GM04503 (cell line): Measurements from ENCODE around the gene CACNA2D1.

Experiments used
- DNase-seq: peaks from one replicate; pipeline ENCODE4 v3.0.0-alpha.2; 2012; ENCODE audit warnings: low read depth

CACNA2D1 gene

GRCh38 chr7:82284936-82285519 is 158.5 kb downstream of the CACNA2D1 start:
- DNase-seq, result no peak

GRCh38 chr7:82275342-82275741 is 168.2 kb downstream of the CACNA2D1 start:
- DNase-seq, result no peak

DNA sequence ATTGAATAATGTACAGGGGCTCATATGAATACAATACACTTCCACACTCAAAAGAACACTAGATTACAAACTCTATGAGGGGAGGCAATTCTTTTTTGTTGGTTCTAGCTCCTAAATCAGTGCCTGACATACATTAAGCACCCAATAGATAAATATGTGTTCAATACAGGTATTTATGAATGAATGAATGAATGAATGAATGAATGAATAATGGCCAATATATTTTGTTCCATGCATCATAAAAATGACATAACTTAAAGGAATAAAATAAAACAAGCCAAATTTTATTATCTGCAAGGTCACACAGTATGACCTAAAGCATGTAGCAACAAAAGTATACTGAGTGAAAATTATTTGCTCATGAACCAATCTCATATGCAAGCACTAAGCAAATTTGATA is 168.9 kb downstream of the CACNA2D1 start:
- no peak for DNase-seq

DNA sequence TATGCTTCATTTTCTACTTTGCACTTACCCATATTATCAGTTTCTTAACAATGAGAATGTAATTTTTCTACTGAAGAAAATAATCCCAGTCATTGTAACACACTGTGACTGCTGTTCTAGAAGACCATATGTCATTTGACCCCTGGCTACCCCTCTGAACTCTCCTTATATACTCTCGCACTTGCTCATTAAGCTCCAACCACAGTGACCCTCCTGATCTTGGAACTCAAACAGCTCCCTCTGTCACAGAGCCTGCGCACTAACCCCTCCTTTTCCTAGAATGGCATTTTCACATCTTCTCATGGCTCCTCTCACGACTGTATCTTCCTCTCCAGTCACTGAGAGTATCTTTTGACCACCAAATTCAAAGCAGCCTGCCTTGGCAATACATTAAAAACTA is 169.7 kb downstream of the CACNA2D1 start:
- no peak for DNase-seq

DNA sequence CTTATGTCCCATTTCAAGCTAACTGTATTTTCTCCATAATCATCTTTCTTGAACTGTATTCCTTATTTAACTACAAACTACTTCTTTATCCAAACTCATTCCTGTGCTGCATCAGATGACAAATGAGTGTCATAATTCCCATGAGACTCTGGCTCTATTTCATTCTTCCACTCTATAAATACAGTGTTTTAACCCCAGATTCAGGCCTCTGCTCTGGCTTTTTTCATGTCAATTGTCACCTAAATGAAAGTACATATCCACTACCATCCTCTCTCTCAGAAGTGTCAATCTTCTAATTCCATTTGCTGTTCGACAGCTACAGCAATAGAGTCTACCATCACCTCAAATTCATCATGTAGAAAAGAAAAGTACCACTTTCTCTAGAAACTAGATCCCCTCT is 172.7 kb downstream of the CACNA2D1 start:
- DNase-seq, result no peak

DNA sequence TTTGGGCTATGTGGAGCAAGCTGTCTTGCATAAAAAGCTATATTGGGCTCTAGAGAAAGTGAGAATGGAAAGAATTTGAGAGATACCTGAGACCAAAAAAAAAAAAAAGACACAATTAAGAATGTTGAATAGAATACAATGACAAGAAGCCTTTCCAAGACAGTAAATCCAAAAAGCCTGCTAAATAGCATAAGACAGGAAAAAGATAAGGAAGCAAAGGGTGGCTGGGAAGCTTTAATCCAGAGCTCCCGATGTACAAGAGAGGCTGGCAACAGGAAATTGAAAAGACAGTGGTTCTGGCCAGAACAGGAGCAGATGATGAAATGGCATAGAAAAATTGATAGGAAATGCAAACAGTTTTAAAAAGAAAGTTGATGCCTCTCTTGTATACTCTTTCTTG is 174.9 kb downstream of the CACNA2D1 start:
- DNase-seq, result no peak

DNA sequence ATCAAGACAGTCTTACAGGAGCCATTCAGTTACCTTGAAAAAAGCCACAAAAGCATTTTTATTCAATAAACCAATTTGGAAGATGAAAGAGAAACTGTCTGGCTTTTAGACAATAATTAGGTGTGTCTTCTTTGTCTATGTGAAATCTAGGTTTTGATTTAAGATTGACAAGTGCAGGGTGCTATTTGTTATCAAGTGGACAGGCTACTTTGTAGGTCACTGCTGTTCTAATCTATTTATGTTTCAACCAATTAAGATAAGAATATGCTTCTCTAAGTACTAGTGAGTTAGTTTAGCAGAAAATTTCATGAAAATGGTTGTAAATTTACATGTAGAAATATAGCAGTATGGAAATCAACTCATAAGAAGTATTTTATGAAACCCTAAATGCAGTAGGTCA is 177.5 kb downstream of the CACNA2D1 start:
- no peak for DNase-seq

DNA sequence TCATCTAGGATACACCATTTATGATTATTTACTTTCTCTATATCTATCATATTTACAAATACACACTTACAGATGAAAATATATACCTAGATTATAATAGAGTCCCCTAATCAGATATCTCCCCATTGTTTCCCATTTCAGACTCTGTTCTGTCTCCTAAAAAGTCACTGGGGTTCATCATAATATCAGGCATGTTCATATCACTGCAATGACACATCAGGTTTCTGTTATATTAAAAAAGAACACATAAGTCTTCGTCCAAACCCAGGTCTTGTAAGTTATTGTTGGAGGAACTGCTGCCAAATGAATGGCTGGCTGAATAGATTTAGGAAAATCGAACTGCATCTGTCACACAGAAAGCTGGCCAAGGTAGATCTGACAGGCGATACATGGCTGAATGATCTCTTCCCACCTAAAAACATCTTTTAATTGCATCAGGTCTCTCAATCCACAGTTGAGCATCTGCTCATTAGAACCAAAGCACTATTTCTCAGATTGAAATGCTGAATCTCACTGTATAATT is 178.7 kb downstream of the CACNA2D1 start:
- DNase-seq, result no peak

DNA sequence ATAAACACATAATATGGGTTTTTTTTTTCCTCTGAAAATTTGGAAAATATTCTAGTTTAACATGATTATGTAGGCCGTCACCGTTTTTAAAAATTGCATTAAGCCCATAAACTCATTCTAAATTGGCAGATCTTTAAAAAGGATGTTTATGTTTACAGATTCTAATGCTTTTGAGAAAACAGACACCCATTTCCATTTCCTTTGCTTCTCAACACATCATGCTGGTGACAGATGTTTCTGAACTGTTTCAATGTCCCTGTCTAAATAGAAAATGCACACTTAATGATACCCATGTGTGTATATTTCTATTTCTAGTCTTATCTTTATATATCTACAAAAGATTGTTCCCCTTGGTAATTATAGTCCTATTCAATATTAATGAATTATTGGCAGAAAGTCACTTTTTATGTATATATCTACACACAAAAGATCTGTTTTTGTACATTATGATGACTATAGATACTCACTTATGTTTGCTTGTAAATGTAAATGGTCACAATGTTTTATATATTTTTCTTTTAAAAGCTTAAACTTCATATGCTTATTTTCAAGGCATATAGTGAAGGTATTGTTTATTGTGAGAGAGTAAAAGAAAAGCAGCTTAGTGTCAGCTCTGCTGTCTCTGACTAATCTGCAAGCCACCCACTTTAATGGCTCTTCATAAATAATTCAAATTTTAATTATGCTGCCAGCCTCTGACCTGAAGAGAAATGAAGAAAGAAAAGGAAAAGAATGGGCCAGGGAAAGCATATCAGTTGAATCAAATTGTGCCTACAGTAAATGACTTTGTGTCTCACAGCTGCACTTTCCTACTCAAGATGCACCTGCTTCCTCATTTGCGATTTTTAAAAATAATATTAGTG is 179.4 kb downstream of the CACNA2D1 start:
- no peak for DNase-seq

GRCh38 chr7:82258181-82258580 is 185.4 kb downstream of the CACNA2D1 start:
- DNase-seq, result no peak

GRCh38 chr7:82257118-82257695 is 186.4 kb downstream of the CACNA2D1 start:
- DNase-seq, result no peak

GRCh38 chr7:82255706-82256105 is 187.9 kb downstream of the CACNA2D1 start:
- DNase-seq, result no peak

DNA sequence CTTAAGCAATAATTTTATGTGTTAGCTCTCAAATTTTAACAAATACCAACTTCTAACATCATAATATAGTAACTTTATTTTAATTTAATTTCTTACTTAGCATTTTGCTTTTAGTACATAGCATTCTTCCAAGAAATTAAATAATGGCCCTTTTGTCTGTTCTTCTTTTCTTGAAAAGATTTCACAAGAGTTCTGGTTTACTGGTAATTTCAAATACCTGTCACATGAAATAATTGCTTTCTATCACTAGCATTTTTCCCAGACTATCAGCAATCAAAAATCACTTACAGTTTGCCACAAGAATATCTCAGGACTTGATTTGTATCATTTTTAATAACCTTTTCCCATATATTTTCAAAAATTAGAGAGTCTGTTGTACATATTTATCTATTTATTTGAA is 193.0 kb downstream of the CACNA2D1 start:
- DNase-seq, result no peak

DNA sequence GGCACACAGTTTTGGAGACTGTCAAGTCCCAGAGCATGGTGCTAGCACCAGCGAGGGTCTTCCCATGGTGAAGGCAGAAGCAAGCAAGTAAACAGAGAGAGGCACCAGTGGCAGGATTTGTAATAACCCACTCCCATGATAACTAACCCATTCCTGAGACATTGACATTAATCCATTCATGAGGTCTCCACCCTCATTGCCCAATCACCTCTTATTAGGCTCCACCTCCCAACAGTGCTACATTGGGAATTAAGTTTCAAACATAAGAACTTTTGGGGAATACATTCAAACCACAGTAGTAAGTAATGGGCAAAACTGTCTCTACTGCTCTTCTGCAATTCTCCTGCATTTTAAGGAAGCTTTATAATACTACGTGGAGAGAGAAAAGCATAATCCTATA is 193.6 kb downstream of the CACNA2D1 start:
- no peak for DNase-seq

DNA sequence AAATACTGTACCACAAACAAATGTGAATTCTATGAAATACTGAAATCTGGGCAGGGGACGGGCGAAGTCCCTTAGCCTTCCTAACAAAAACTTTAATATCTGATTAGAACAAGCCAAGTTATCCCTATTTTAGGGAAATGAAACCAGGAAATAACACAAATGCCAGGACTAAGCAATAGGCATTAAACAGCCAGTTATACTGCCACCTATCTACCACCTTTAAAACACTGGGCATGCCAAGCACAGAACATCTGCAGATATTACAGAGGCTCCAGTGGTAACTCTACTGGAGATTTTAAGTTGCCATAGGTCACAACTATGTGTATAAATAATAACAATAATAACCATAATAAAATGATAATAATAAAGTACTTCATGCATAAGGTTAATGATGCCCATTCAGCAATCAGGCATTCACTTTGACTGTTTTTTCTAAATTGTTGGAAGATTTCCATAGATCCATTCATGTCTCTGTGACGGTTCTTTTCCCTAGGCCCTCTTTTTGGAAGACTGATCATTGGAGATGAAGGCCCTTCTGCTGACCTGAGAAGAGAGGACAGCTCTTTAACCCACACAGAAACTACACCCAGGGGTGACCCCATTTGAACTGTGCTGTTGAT is 195.7 kb downstream of the CACNA2D1 start:
- DNase-seq, result no peak

DNA sequence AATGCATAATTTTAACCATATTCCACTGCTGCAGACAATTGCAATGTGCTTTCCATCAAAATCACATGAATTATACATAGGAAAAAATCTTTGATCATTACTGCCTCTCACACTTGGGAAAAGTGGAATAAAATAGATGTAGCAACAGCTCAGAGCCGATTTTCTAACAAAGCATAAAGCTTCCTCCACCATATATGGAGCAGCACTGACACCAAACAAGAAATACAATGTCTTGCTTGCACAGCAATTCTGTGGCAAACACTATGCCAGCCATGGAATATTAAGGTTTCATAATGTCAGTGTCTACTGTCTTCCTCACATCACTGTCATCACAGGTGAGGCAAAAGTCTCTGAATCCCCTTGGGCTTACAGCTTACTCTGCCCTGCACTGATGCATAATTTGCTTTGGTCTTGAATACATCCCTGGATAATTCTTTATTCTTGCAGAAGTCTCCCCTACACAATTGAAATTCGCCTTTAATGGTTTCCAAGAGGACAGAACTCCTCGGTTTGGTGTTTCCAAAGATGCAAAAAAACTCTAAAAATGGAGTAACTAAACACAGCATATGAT is 198.5 kb downstream of the CACNA2D1 start:
- DNase-seq, result no peak

- DNase-seq, result no peak
Observed at GRCh38 chr7:82241356-82241755, 202.2 kb downstream of the CACNA2D1 start.

- DNase-seq, result no peak
Observed at GRCh38 chr7:82235713-82236112, 207.9 kb downstream of the CACNA2D1 start.

DNA sequence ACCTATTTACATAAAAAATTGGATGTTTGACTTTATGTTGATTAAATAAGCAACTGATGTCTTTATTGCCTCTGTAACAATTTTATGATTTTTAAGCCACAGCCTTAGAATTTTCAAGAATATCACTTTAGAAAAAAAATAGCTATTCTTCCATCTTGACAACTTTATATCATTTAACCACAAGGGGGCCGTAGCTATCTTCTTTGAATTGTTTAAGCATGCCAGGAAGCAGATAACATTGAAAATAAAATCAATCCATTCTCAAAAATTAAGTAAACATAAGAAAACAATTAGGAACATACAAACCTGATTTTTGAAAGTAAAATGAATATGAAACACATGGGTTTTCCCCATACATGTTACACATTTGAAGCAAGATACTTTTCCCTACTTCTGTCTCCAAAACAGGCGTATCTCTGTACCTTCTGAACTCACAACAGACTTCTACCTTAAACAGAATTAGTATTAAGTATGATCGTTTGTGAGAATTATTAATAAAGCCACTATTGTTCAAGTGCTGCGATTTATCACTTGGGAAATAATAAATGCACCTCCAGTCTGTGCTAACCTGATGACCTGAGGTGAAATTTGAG is 209.0 kb downstream of the CACNA2D1 start:
- no peak for DNase-seq

GRCh38 chr7:82230811-82231581 is 212.6 kb downstream of the CACNA2D1 start:
- DNase-seq, result no peak

DNA sequence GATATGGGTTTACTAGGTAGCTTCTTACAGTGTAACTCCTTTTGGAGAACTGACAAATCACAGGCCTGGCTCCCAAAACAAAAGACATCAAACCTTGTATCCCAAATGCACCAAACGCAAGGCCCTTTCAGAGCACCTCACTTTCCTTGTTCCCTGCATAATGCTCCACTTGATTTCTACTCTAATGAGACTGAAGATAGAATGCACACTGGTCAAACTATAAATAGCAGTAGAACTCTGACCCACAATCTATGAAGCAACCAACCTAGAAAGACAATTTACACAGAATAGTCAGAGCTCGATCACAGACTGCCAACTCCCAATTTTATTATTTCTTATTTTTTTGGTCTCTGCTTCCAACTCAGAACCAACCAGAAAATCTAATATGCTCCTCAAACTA is 214.4 kb downstream of the CACNA2D1 start:
- DNase-seq, result no peak
